ENCODE data around the gene PDK3.

The PDK3 gene

DNA sequence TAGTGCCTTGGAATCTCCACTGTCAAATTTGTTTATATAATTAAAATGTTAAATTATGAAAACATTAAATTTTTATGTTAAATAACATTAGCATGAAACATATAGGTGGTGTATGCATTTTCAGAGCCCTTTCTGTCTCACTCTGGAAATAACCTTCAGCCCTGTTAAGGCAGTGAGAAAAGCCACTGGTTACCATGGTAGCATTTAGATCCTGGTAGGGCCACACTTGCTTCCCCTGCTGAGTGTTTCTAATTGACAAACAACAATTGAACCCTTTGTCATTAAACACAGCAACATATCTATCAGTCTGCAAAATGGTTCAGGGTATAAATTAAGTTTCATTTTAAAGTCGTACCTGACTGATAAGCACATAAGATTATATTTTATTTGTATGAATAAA, 63.5 kb downstream of the PDK3 start:
- DNase-seq (ENCODE audit: low spot score): no peak
- TF ChIP-seq, protein P1, sequence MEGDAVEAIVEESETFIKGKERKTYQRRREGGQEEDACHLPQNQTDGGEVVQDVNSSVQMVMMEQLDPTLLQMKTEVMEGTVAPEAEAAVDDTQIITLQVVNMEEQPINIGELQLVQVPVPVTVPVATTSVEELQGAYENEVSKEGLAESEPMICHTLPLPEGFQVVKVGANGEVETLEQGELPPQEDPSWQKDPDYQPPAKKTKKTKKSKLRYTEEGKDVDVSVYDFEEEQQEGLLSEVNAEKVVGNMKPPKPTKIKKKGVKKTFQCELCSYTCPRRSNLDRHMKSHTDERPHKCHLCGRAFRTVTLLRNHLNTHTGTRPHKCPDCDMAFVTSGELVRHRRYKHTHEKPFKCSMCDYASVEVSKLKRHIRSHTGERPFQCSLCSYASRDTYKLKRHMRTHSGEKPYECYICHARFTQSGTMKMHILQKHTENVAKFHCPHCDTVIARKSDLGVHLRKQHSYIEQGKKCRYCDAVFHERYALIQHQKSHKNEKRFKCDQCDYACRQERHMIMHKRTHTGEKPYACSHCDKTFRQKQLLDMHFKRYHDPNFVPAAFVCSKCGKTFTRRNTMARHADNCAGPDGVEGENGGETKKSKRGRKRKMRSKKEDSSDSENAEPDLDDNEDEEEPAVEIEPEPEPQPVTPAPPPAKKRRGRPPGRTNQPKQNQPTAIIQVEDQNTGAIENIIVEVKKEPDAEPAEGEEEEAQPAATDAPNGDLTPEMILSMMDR (IDR thresholded peaks at IDR 0.05): no peak
- Histone ChIP-seq H3K4me3 (no peak overlapping the region), H3K27ac (no peak overlapping the region)

DNA sequence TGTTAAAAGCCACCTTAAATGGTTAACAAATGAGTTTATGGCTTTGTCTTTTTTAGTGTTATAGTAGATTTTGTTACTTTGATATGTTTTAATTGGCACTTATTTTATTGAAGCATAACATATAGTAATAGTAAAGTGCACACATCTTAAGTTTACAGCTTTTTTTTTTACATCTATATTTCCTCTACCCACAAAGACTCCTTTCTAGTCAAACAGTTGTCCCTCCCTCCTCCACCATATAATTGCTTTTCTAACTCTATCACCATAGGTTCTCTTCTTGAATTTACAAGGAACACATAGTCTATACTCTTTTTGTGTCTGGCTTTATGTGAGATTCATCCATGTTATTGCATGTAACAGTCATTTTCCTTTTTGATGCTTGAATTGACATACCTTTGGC, 71.5 kb downstream of the PDK3 start:
- H3K4me3 ChIP-seq: no peak overlapping the region
- TF ChIP-seq, protein P1 (IDR thresholded peaks at IDR 0.05): no peak
- DNase-seq (ENCODE audit: low spot score): no peak
- H3K27ac ChIP-seq: no peak overlapping the region

- TF ChIP-seq, protein P1 (IDR thresholded peaks at IDR 0.05): no peak
- Histone ChIP-seq H3K4me3 (no peak overlapping the region), H3K27ac (no peak overlapping the region)
- no peak for DNase-seq (ENCODE audit: low spot score)
These were observed 77.7 kb downstream of the PDK3 start for GRCh38 chrX:24542756-24543155.

DNA sequence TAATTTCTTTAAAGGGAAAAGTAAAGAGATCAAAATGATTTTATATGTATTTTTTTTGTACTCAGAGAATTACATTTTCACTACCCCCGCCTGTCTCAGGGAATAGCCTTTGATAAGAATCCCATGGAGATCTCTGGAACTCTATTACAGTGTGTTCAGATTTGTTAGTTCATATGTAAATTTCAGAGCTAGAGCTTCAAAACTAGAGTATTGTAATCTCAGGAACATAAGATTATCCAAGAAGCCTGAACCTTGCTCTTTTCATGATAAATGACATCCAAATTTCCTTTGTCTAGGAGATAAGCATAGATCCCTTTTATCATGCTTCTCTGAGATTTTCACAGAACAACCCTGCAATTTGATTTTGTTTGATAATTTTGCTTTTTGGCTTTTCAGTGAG, 82.9 kb downstream of the PDK3 start:
- Histone ChIP-seq H3K27ac (no peak overlapping the region), H3K4me3 (no peak overlapping the region)
- TF ChIP-seq, protein P1 (IDR thresholded peaks at IDR 0.05): no peak
- no peak for DNase-seq (ENCODE audit: low spot score)

DNA sequence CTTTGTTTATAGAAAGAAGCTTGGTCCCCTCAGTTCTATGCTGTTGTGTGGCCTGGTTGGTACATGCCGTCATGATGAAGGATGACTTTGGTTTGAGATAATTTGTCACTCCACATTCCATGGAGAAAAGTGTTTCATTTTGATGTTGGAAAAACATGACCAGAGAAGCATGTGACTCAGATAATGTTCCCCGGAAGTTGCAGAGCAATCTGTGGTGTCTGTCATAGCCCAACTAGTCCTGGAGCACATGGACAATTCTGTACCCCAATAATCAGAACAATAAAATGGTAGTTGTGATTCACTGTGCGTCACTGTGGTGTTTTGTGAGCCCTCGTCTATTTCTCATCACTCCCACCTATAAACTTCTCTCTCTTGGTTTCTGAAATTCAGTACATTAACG, 85.1 kb downstream of the PDK3 start:
- no peak overlapping the region for H3K27ac ChIP-seq
- DNase-seq (ENCODE audit: low spot score): no peak
- TF ChIP-seq, protein P1 (IDR thresholded peaks at IDR 0.05): no peak
- H3K4me3 ChIP-seq: no peak overlapping the region

GRCh38 chrX:24553011-24553410, 87.9 kb downstream of the PDK3 start:
- no peak for DNase-seq (ENCODE audit: low spot score)
- TF ChIP-seq, protein P1 (IDR thresholded peaks at IDR 0.05): no peak
- Histone ChIP-seq H3K27ac (peak overlapping the region in 1 of 2 donors; percentile 16), H3K4me3 (no peak overlapping the region)

- TF ChIP-seq, protein P1 (IDR thresholded peaks at IDR 0.05): no peak
- H3K4me3 ChIP-seq: no peak overlapping the region
- H3K27ac ChIP-seq: no peak overlapping the region
- no peak for DNase-seq (ENCODE audit: low spot score)
These were observed 96.0 kb downstream of the PDK3 start for GRCh38 chrX:24561121-24561520.

All from coronary artery (tissue), 2 donors.